ENCODE data around the gene ACYP1. TPM values are rescaled to one million over a fixed set of nuclear protein-coding genes. Genes with fewer than 3 reads are reported as not detected.

ACYP1 gene
- total RNA-seq: 10 to 100 TPM in 2 of 4 donors, 1 to 10 TPM in 2; 7.1 to 22.0 (median 10.6) TPM
- polyA plus RNA-seq: 10 to 100 TPM; 11.7 to 25.9 (median 17.1) TPM
- long read RNA-seq, donor 1, partial matches to known transcripts: 0 of 4 reads
- long read RNA-seq, donor 1, other reads (novel, unspliced or antisense): 2 of 4 reads
- long read RNA-seq, donor 2, partial matches to known transcripts: 0 of 4 reads
- long read RNA-seq, donor 2, other reads (novel, unspliced or antisense): 2 of 4 reads

- peak within 1 kb of the TSS; percentile 85 for H3K27ac ChIP-seq
- WGBS, 3 donors: 1 to 2% (median 1%) methylated on average over 34 of the region's 34 CpGs
These were observed at the start of gene ACYP1 for GRCh38 chr14:75063491-75064204. TSS of gene ACYP1 (minus strand) at chr14:75064024. CDS start at chr14:75063553, 471 bp downstream.

GRCh38 chr14:75109877-75110276, 46.1 kb upstream of the ACYP1 start:
- WGBS, 3 donors: 53 to 84% (median 70%) methylated on average over 2 of the region's 2 CpGs

More at GRCh38 chr14:75063491-75064204, at the start of gene ACYP1:
- Histone ChIP-seq H3K27me3 (ENCODE audit: insufficient read depth in 3 of 3, low read length in 2 of 3) (no peaks in the 10 kb centered on the region), H3K9me3 (no peaks in the 10 kb centered on the region), H3K36me3 (ENCODE audit: insufficient read depth in 1 of 2, low read depth in 1 of 2) (peaks cover 0 to 22% of the 10 kb centered on the region in 2 donors), H3K4me3 (peak within 1 kb of the TSS; percentile 84), H3K4me1 (peaks cover 36% of the 10 kb centered on the region)
- DNase-seq (peak; percentile 93 to 96), ATAC-seq (peak; percentile 94 to 96 (median 94))
- intact Hi-C loops (cut with DNase I): loop anchor here in 1 of 2 donors (10.0 kb wide), 1 partner anchor 59 kb away; the partner anchor contains the start of gene EIF2B2
- TF ChIP-seq CTCF (IDR thresholded peaks at IDR 0.05): no peak

GRCh38 chr14:75107186-75107585, 43.4 kb upstream of the ACYP1 start:
- no peak overlapping the region for H3K27ac ChIP-seq
- H3K36me3 ChIP-seq (ENCODE audit: insufficient read depth in 1 of 2, low read depth in 1 of 2): peaks cover 25 to 98% of the 10 kb centered on the region in 2 donors
- H3K4me3 ChIP-seq: no peak overlapping the region
- no peaks in the 10 kb centered on the region for H3K4me1 ChIP-seq
- WGBS, 3 donors: 56 to 68% (median 61%) methylated on average over 3 of the region's 3 CpGs
- no peak for TF ChIP-seq CTCF (IDR thresholded peaks at IDR 0.05)
- ATAC-seq: no peak
- intact Hi-C loops (cut with DNase I): no loop called here
- no peaks in the 10 kb centered on the region for H3K27me3 ChIP-seq (ENCODE audit: insufficient read depth in 3 of 3, low read length in 2 of 3)
- no peak for DNase-seq
- no peaks in the 10 kb centered on the region for H3K9me3 ChIP-seq

More at GRCh38 chr14:75109877-75110276, 46.1 kb upstream of the ACYP1 start:
- Histone ChIP-seq H3K4me1 (no peaks in the 10 kb centered on the region), H3K9me3 (no peaks in the 10 kb centered on the region), H3K27me3 (ENCODE audit: insufficient read depth in 3 of 3, low read length in 2 of 3) (no peaks in the 10 kb centered on the region), H3K36me3 (ENCODE audit: insufficient read depth in 1 of 2, low read depth in 1 of 2) (peaks cover 34 to 99% of the 10 kb centered on the region in 2 donors), H3K27ac (no peak overlapping the region), H3K4me3 (no peak overlapping the region)
- no peak for TF ChIP-seq CTCF (IDR thresholded peaks at IDR 0.05)
- no peak for ATAC-seq
- intact Hi-C loops (cut with DNase I): no loop called here
- no peak for DNase-seq

GRCh38 chr14:75101491-75101890, 37.7 kb upstream of the ACYP1 start:
- Histone ChIP-seq H3K36me3 (ENCODE audit: insufficient read depth in 1 of 2, low read depth in 1 of 2) (peaks cover 12 to 96% of the 10 kb centered on the region in 2 donors), H3K9me3 (no peaks in the 10 kb centered on the region), H3K4me3 (no peak overlapping the region), H3K4me1 (peaks cover 15% of the 10 kb centered on the region), H3K27me3 (ENCODE audit: insufficient read depth in 3 of 3, low read length in 2 of 3) (no peaks in the 10 kb centered on the region), H3K27ac (peak overlapping the region; percentile 16)
- DNase-seq (no peak), ATAC-seq (no peak)
- 70 to 88% (median 75%) methylated on average over 4 of the region's 4 CpGs for WGBS, 3 donors
- TF ChIP-seq CTCF (IDR thresholded peaks at IDR 0.05): no peak
- intact Hi-C loops (cut with DNase I): no loop called here
